Measurements from ENCODE around the gene ANKRD42. TPM values are rescaled to one million over a fixed set of nuclear protein-coding genes. Genes with fewer than 3 reads are reported as not detected.
"Not testable (repeated sequence)": the region's sequence is repeated elsewhere in the genome, so short reads cannot be mapped to it uniquely, and the experiment has no call there.

ANKRD42 gene
- total RNA-seq, 1 experiment from 2014 or later, result 15.1 TPM

- in situ Hi-C loops (cut with HindIII; ENCODE audit: low sequenced_read_pairs), result no loop called here
- no peak for DNase-seq (ENCODE audit: low spot score)
Measured at GRCh38 chr11:83168756-83169155, 24.8 kb upstream of the ANKRD42 start.

GRCh38 chr11:83170865-83171264 lies 22.6 kb upstream of the ANKRD42 start:
- in situ Hi-C loops (cut with HindIII; ENCODE audit: low sequenced_read_pairs), result no loop called here
- no peak for DNase-seq (ENCODE audit: low spot score)

DNA sequence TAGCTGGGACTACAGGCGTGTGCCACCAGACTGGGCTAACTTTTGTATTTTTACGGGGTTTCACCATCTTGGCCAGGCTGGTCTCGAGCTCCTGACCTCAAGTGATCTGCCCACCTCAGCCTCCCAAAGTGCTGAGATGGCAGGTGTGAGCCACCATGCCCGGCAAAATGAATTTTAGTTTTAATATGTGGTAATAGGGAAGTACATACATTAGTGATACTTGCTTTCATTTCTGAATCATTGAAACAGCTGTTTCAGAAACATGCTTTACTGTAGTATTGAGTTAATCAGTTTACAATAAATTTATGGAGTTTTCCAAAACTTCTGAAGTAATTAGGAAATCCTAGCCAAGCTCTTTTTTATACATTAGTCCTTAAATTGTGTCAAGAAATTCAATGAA lies 21.0 kb upstream of the ANKRD42 start:
- DNase-seq (ENCODE audit: low spot score), result no peak
- in situ Hi-C loops (cut with HindIII; ENCODE audit: low sequenced_read_pairs), result no loop called here

DNA sequence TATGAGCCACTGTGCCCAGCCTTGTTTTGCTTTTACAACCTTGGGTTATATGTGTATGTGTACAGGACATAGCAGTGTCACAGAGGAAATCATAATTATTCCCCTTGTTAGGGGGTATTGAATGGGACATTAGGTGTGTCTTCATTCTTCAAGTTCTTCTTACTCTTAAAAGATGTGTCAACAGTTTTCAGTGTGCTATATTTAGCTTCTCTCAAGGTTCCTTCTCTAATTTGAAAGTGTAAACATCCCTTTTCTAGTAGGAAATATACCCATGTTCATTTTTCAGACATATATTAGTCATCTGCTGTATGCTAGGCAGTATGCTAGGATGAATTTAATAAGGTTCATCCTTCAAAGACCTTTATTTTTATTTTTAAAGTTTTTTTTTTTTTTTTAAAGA lies 19.5 kb upstream of the ANKRD42 start:
- DNase-seq (ENCODE audit: low spot score), result no peak
- in situ Hi-C loops (cut with HindIII; ENCODE audit: low sequenced_read_pairs), result no loop called here

- no peak for DNase-seq (ENCODE audit: low spot score)
- in situ Hi-C loops (cut with HindIII; ENCODE audit: low sequenced_read_pairs), result no loop called here
Measured at GRCh38 chr11:83175815-83176214, 17.7 kb upstream of the ANKRD42 start.

GRCh38 chr11:83181815-83182214 lies 11.7 kb upstream of the ANKRD42 start:
- no peak for DNase-seq (ENCODE audit: low spot score)
- in situ Hi-C loops (cut with HindIII; ENCODE audit: low sequenced_read_pairs), result no loop called here

- no peak for DNase-seq (ENCODE audit: low spot score)
- in situ Hi-C loops (cut with HindIII; ENCODE audit: low sequenced_read_pairs), result no loop called here
Measured at GRCh38 chr11:83185767-83186166, 7.7 kb upstream of the ANKRD42 start.

- no peak for DNase-seq (ENCODE audit: low spot score)
- in situ Hi-C loops (cut with HindIII; ENCODE audit: low sequenced_read_pairs), result no loop called here
Measured at GRCh38 chr11:83187465-83187864, 6.0 kb upstream of the ANKRD42 start.

GRCh38 chr11:83191491-83191890 lies 2.0 kb upstream of the ANKRD42 start:
- DNase-seq (ENCODE audit: low spot score), result no peak
- in situ Hi-C loops (cut with HindIII; ENCODE audit: low sequenced_read_pairs), result no loop called here

DNA sequence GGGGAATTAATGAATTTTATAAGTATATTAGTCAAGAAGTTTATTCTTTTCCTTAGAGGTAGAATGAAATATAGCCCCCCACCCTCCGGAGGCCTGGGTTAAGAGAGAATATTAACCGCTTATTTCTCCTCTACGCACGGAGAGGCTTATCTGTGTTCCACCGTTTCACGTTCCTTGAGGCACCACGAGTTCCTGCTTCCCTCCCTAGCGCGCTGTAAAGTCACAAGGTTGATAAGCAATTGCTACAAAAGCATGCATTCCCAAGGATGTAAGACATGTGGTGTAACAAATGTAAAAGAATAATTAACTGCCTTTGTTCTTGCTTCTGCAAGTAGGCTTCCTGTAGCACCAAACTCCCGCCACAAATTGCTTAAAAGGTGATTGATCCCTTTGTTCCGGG lies 1.5 kb upstream of the ANKRD42 start:
- no peak for DNase-seq (ENCODE audit: low spot score)
- in situ Hi-C loops (cut with HindIII; ENCODE audit: low sequenced_read_pairs), result no loop called here

DNA sequence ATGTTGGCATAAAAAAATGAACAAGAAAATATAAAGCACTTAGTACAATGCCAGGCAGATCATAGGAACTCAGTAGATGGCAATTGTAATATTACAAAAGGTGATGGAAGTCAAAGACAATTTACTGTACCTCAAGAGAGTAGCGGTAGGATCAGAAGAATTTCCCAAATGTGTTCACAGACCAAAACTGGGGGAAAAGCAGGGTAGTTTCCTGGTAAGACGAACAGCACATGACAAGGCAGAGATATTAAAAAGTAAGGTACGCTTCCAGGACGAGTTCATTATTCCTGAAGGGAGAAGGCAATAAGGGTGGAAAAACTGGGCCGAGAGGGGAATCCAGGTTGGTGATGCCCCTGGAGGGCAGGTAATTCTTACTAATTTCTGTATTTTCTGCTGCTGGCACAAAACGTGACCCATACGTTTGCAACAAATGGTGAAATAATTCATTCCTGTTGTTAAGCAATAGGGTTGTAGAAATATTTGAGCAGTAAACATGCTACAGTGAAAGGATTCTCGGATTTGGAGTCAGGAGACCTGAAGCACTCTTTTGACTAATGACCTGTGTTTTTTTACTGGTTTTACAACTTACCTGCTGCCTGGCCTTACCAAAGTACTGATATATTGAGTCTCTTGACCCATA lies 786 bp upstream of the ANKRD42 start:
- in situ Hi-C loops (cut with HindIII; ENCODE audit: low sequenced_read_pairs), result no loop called here
- DNase-seq (ENCODE audit: low spot score), result no peak

DNA sequence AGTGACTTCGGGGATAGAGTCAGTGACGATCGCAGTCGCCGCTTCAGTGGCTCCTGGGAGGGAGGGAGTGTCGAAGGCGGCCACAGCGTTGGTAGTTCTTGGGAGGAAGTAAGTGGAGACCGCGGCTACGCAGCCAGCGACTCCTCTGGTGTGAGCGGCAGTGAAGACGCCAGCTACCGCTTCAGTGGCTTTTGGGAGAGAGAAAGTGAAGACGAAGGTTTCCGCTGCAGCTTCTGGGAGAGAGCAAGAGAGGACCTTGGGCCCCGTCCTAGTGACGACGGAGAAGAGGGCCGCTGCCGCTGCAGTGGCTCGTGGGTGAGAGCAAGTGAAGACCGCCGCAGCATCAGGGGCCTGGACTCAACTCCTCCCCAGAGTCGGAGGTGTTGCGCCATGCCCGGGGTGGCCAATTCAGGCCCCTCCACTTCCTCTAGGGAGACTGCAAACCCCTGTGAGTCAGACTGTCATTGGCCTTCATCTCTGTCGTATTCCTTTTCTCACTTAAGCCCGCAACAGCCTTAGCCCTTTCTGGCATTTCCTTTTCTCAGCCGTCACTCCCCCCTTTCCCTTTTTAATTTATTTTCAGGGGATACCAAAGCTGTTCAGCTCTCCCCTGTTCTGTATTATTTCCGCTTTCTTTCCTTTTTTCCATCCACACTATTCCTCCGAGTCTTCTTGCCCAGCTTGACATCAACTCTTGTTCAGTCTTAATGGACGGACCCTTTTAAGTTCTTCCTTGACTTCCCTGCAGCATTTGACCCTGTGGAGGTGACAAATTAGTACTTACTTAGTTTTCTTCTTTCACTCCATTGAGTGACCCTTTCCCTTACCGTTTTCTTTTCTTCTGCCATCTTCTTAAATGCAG lies 1.0 kb downstream of the ANKRD42 start:
- in situ Hi-C loops (cut with HindIII; ENCODE audit: low sequenced_read_pairs), result no loop called here

GRCh38 chr11:83195143-83195466 lies 1.6 kb downstream of the ANKRD42 start:
- in situ Hi-C loops (cut with HindIII; ENCODE audit: low sequenced_read_pairs), result no loop called here
- no peak for DNase-seq (ENCODE audit: low spot score)

More for the DNA sequence above, 1.0 kb downstream of the ANKRD42 start:
- DNase-seq (ENCODE audit: low spot score), result peak; percentile 46

DNA sequence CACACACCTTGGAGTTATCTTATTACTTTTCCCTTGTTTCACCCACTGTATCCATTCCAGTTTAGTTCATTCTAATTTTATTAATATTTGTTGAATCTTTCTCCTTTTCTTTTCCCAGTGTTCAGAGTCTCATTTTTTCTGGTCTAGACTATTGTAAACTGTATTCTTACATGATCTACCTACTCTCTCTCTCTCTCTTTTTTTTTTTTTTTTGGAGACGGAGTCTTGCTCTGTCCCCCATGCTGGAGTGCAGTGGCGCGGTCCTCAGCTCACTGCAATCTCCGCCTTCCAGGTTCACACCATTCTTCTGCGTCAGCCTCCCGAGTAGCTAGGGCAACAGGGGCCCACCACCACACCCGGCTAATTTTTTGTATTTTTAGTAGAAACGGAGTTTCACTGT lies 2.1 kb downstream of the ANKRD42 start:
- no peak for DNase-seq (ENCODE audit: low spot score)
- in situ Hi-C loops (cut with HindIII; ENCODE audit: low sequenced_read_pairs), result no loop called here

DNA sequence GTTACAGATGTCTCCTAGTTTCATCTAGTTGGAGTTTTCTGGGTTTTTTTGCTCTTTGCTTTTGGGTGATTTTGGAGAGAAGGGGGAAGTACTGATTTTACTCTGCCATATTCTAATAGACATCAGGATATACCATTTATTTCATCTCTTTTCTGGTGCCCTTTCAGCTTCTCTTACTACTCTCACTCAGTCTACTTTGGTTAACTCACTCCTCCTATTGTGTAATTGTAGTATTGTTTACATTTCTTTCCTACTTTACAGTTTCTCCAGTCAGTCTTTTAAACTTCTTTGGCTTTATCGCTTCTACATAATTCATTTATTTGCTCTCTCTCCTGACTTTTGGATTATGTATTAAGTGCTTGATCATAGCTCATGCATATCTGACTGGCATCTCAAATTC lies 6.5 kb downstream of the ANKRD42 start:
- in situ Hi-C loops (cut with HindIII; ENCODE audit: low sequenced_read_pairs), result no loop called here
- DNase-seq (ENCODE audit: low spot score), result no peak

GRCh38 chr11:83205608-83206185 lies 12.2 kb downstream of the ANKRD42 start:
- no peak for DNase-seq (ENCODE audit: low spot score)
- in situ Hi-C loops (cut with HindIII; ENCODE audit: low sequenced_read_pairs), result no loop called here

- DNase-seq (ENCODE audit: low spot score), result no peak
- in situ Hi-C loops (cut with HindIII; ENCODE audit: low sequenced_read_pairs), result no loop called here
Measured at GRCh38 chr11:83206221-83206620, 12.7 kb downstream of the ANKRD42 start.

DNA sequence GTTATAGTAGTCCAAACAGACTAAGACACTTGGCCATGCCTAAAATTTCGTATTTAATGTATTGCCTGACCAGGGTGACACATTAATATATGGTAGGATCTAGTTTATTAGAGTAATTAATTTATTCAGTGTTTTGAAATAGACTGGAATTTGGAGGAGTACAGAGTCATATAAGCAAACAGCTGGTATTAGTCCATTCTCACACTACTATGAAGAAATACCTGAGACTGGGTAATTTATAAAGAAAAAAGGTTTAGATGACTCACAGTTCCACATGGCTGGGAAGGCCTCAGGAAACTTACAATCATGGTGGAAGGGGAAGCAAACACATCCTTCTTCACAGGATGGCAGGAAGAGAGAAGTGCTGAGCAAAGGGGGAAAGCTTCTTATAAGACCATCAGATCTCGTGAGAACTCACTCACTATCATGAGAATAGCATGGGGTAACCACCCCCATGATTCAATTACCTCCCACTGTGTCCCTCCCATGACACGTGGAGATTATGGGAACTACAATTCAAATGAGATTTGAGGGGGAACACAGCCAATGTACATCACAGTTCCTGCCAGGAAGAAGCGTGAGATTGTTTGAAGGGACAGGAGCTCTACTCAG lies 13.4 kb downstream of the ANKRD42 start:
- DNase-seq (ENCODE audit: low spot score); in situ Hi-C loops (cut with HindIII; ENCODE audit: low sequenced_read_pairs): not testable (repeated sequence)

- in situ Hi-C loops (cut with HindIII; ENCODE audit: low sequenced_read_pairs), result no loop called here
- DNase-seq (ENCODE audit: low spot score), result no peak
Measured at GRCh38 chr11:83219095-83219494, 25.6 kb downstream of the ANKRD42 start.

- no peak for DNase-seq (ENCODE audit: low spot score)
- in situ Hi-C loops (cut with HindIII; ENCODE audit: low sequenced_read_pairs), result no loop called here
Measured at GRCh38 chr11:83220260-83220659, 26.7 kb downstream of the ANKRD42 start.

All from G401 (cell line).